GM23248 (cell line): ENCODE data around the gene NAAA.

Source experiments
- EZH2 ChIP-seq: fragments of 200-600 bp; sonication (generic); IDR thresholded peaks from 2 replicates; pipeline ENCODE4 v1.6.1; 2018; ENCODE audit warnings: antibody characterized with exemption, mild to moderate bottlenecking; ENCODE audit not compliant: insufficient read depth, poor library complexity, severe bottlenecking
- EZH2phosphoT487 ChIP-seq: fragments of 200-600 bp; sonication (generic); IDR thresholded peaks from 2 replicates; pipeline ENCODE4 v1.6.1; 2018; ENCODE audit warnings: antibody characterized with exemption, moderate library complexity, mild to moderate bottlenecking, low read depth; ENCODE audit not compliant: insufficient read depth

GRCh38 chr4:75939890-75940691, 722 bp downstream of the NAAA start:
- TF ChIP-seq EZH2 = no peak
- no peak for TF ChIP-seq EZH2phosphoT487
